H1 (cell line): ENCODE data around the gene UIMC1. TPM values are rescaled to one million over a fixed set of nuclear protein-coding genes. Genes with fewer than 3 reads are reported as not detected.

Source experiments
- CTCF ChIA-PET: fragments of 300-600 bp; sonication (Branson Sonifier 250); formaldehyde crosslinking; loops from one replicate; lab custom pipeline; 2021; ENCODE audit not compliant: partially characterized antibody; lab: Charles Lee
- POLR2A ChIA-PET: fragments of 300-600 bp; sonication (Branson Sonifier 250); formaldehyde crosslinking; loops from one replicate; lab custom pipeline; 2021; ENCODE audit warnings: inconsistent platforms; ENCODE audit not compliant: partially characterized antibody; lab: Charles Lee
- DNase-seq, 2 experiments: peaks; one replicate each; pipeline versions ENCODE4 v3.0.0 to v3.0.0-alpha.2; 2010 to 2022; ENCODE audit warnings: low spot score in 2 of 2, low read depth in 1 of 2, mixed read lengths in 1 of 2
- FAIRE-seq: peaks from 2 replicates; lab custom pipeline; 2011; peaks lifted over from hg19 to GRCh38; lab: Jason Lieb, UNC
- H2AFZ ChIP-seq: 2 replicates; pipeline ENCODE4 v1.8.1; 2012; ENCODE audit warnings: low read length, inconsistent platforms
- H2AK5ac ChIP-seq: 2 replicates; pipeline ENCODE4 v1.6.1; 2013; ENCODE audit warnings: low read depth, low read length
- H2BK120ac ChIP-seq: replicated peaks from 2 replicates; pipeline ENCODE3; 2013; ENCODE audit warnings: low read depth, low read length, inconsistent platforms
- H2BK12ac ChIP-seq: 2 replicates; pipeline ENCODE4 v1.6.1; 2013; ENCODE audit warnings: low read depth, low read length
- H2BK15ac ChIP-seq: 2 replicates; pipeline ENCODE4 v1.6.1; 2013; ENCODE audit warnings: low read length
- H2BK20ac ChIP-seq: 2 replicates; pipeline ENCODE4 v1.6.1; 2013; ENCODE audit warnings: low read length
- H2BK5ac ChIP-seq: 2 replicates; pipeline ENCODE4 v1.6.1; 2013; ENCODE audit warnings: low read depth, low read length
- H3K14ac ChIP-seq: 2 replicates; pipeline ENCODE4 v1.6.1; 2013; ENCODE audit warnings: inconsistent platforms; ENCODE audit not compliant: insufficient read length
- H3K18ac ChIP-seq: 2 replicates; pipeline ENCODE4 v1.6.1; 2013; ENCODE audit warnings: low read length; ENCODE audit errors: extremely low read depth
- H3K23ac ChIP-seq: 2 replicates; pipeline ENCODE4 v1.6.1; 2013; ENCODE audit warnings: inconsistent platforms; ENCODE audit not compliant: insufficient read length
- H3K23me2 ChIP-seq: 2 replicates; pipeline ENCODE4 v1.6.1; 2013; ENCODE audit warnings: low read depth, low read length
- H3K27ac ChIP-seq: 2 replicates; pipeline ENCODE4 v1.6.1; 2011; ENCODE audit warnings: low read depth, low read length, inconsistent platforms
- H3K27me3 ChIP-seq, 4 experiments: replicated peaks in 1 of 4; 1 replicate in 1 of 4; 2 replicates in 3 of 4; pipeline versions ENCODE4 v1.6.1 to v1.8.1; 2011 to 2013; ENCODE audit warnings: low read length in 3 of 4, mild to moderate bottlenecking in 3 of 4, inconsistent platforms in 2 of 4, mixed read lengths in 2 of 4, moderate library complexity in 1 of 4; ENCODE audit not compliant: control insufficient read depth in 3 of 4, insufficient read depth in 3 of 4; ENCODE audit errors: extremely low read depth in 1 of 4
- H3K36me3 ChIP-seq, 4 experiments: 2 replicates each; pipeline versions ENCODE4 v1.6.1 to v1.8.1; 2011 to 2013; ENCODE audit warnings: mild to moderate bottlenecking in 4 of 4, low read length in 3 of 4, moderate library complexity in 2 of 4, control low read depth in 1 of 4, inconsistent platforms in 1 of 4; ENCODE audit not compliant: insufficient read depth in 4 of 4, control insufficient read depth in 2 of 4
- H3K4ac ChIP-seq: replicated peaks from 2 replicates; pipeline ENCODE3; 2013; ENCODE audit warnings: low read length, low read depth, mixed read lengths, inconsistent platforms; ENCODE audit not compliant: insufficient read length
- H3K4me1 ChIP-seq, 4 experiments: replicated peaks in 1 of 4; 1 replicate in 1 of 4; 2 replicates in 3 of 4; pipeline versions ENCODE4 v1.6.1 to v1.8.1; 2011 to 2013; ENCODE audit warnings: low read length in 3 of 4, inconsistent platforms in 2 of 4, mixed read lengths in 1 of 4; ENCODE audit not compliant: insufficient read depth in 4 of 4, control insufficient read depth in 3 of 4
- H3K4me2 ChIP-seq, 2 experiments: 2 replicates each; pipeline versions ENCODE4 v1.6.1 to v1.8.1; 2011 to 2013; ENCODE audit warnings: low read depth in 2 of 2, low read length in 2 of 2, control low read depth in 1 of 2, inconsistent platforms in 1 of 2, mild to moderate bottlenecking in 1 of 2; ENCODE audit not compliant: insufficient read depth in 1 of 2
- H3K4me3 ChIP-seq, 4 experiments: fragments of 200-600, 300-600 bp in 1 of 4; sonication (generic), shearing (Covaris generic), sonication (Bioruptor Twin) in 1 of 4; 2 replicates each; pipeline versions ENCODE4 v1.5.1 to v1.8.1; 2011 to 2016; ENCODE audit warnings: low read length in 4 of 4, low read depth in 3 of 4, control low read depth in 2 of 4, inconsistent platforms in 2 of 4, mild to moderate bottlenecking in 2 of 4, mixed read lengths in 1 of 4, moderate library complexity in 1 of 4; ENCODE audit not compliant: insufficient read depth in 2 of 4; ENCODE audit errors: extremely low read depth in 1 of 4
- H3K56ac ChIP-seq: replicated peaks from 2 replicates; pipeline ENCODE3; 2013; ENCODE audit warnings: low read depth, mild to moderate bottlenecking, mixed read lengths, low read length, inconsistent platforms; ENCODE audit not compliant: insufficient read length
- H3K79me1 ChIP-seq: 2 replicates; pipeline ENCODE4 v1.6.1; 2013; ENCODE audit warnings: low read depth, low read length, control low read depth
- H3K79me2 ChIP-seq, 2 experiments: 2 replicates each; pipeline versions ENCODE4 v1.6.1 to v1.8.1; 2012 to 2013; ENCODE audit warnings: low read length in 2 of 2, mild to moderate bottlenecking in 2 of 2, inconsistent platforms in 1 of 2; ENCODE audit not compliant: insufficient read depth in 2 of 2, control insufficient read depth in 1 of 2
- H3K9ac ChIP-seq, 4 experiments: replicated peaks in 1 of 4; 1 replicate in 1 of 4; 2 replicates in 3 of 4; pipeline versions ENCODE4 v1.6.1 to v1.8.1; 2011 to 2013; ENCODE audit warnings: low read depth in 3 of 4, low read length in 3 of 4, control low read depth in 2 of 4, mild to moderate bottlenecking in 2 of 4, moderate library complexity in 2 of 4, inconsistent platforms in 1 of 4; ENCODE audit errors: extremely low read depth in 1 of 4
- H3K9me3 ChIP-seq, 2 experiments: 2 replicates each; pipeline versions ENCODE4 v1.6.1 to v1.8.1; 2012 to 2013; ENCODE audit warnings: mild to moderate bottlenecking in 2 of 2, moderate library complexity in 2 of 2, control low read depth in 1 of 2, inconsistent platforms in 1 of 2, low read depth in 1 of 2, low read length in 1 of 2, mixed read lengths in 1 of 2; ENCODE audit not compliant: insufficient read depth in 2 of 2
- H4K20me1 ChIP-seq, 2 experiments: replicated peaks in 1 of 2; 2 replicates each; pipeline versions ENCODE3 to v1.8.1; 2011 to 2013; ENCODE audit warnings: inconsistent platforms in 2 of 2, low read length in 2 of 2, mild to moderate bottlenecking in 1 of 2; ENCODE audit not compliant: insufficient read depth in 2 of 2, control insufficient read depth in 1 of 2
- H4K5ac ChIP-seq: 2 replicates; pipeline ENCODE4 v1.6.1; 2013; ENCODE audit warnings: low read length, low read depth, mixed read lengths, inconsistent platforms; ENCODE audit not compliant: insufficient read length
- H4K8ac ChIP-seq: 2 replicates; pipeline ENCODE4 v1.8.0; 2013; ENCODE audit warnings: mild to moderate bottlenecking, moderate library complexity, low read length, inconsistent platforms; ENCODE audit not compliant: insufficient read depth; ENCODE audit errors: extremely low read depth
- H4K91ac ChIP-seq: replicated peaks from 2 replicates; pipeline ENCODE3; 2013; ENCODE audit warnings: low read length, mixed read lengths, inconsistent platforms; ENCODE audit not compliant: insufficient read length
- BACH1 ChIP-seq: IDR thresholded peaks from 2 replicates; pipeline ENCODE4 v1.6.1; 2012; ENCODE audit warnings: low read length, improper control_type of control experiment
- CBX5 ChIP-seq: fragments of 300-800, 300-1000 bp; sonication (generic); IDR thresholded peaks from 2 replicates; pipeline ENCODE4 v1.7.1; 2016; ENCODE audit warnings: antibody characterized with exemption, low read length, low read depth
- CEBPB ChIP-seq: IDR thresholded peaks from 2 replicates; pipeline ENCODE4 v1.6.1; 2012; ENCODE audit warnings: low read depth, low read length
- CREB1 ChIP-seq: IDR thresholded peaks from 2 replicates; pipeline ENCODE4 v1.6.1; 2012; ENCODE audit warnings: inconsistent platforms
- EP300 ChIP-seq, 2 experiments: IDR thresholded peaks; 1 replicate in 1 of 2; 2 replicates in 1 of 2; pipeline ENCODE4 v1.6.1; 2011 to 2012; ENCODE audit warnings: low read depth in 2 of 2, low read length in 2 of 2, mild to moderate bottlenecking in 2 of 2, borderline replicate concordance in 1 of 2, inconsistent platforms in 1 of 2, moderate library complexity in 1 of 2
- EZH2 ChIP-seq: fragments of 200-600 bp; sonication (generic); IDR thresholded peaks from 2 replicates; pipeline ENCODE4 v1.7.1; 2012; ENCODE audit warnings: low read depth, mild to moderate bottlenecking, moderate library complexity, low read length, inconsistent platforms; ENCODE audit not compliant: severe bottlenecking
- JUN ChIP-seq: IDR thresholded peaks from 2 replicates; pipeline ENCODE4 v1.6.1; 2011; ENCODE audit warnings: low read depth, mild to moderate bottlenecking, improper control_type of control experiment, low read length
- KDM5A ChIP-seq: fragments of 200-600 bp; IDR thresholded peaks from 2 replicates; pipeline ENCODE4 v1.7.1; 2012; ENCODE audit warnings: mild to moderate bottlenecking, low read length, inconsistent platforms, mixed read lengths
- POLR2A ChIP-seq, 2 experiments: IDR thresholded peaks; 1 replicate in 1 of 2; 2 replicates in 1 of 2; pipeline ENCODE4 v1.6.1; 2011; ENCODE audit warnings: low read depth in 2 of 2, low read length in 2 of 2, mild to moderate bottlenecking in 2 of 2; ENCODE audit errors: control extremely low read depth in 1 of 2
- RFX5 ChIP-seq: IDR thresholded peaks from 2 replicates; pipeline ENCODE4 v1.6.1; 2011; ENCODE audit warnings: low read depth, low read length, improper control_type of control experiment, borderline replicate concordance
- SAP30 ChIP-seq: fragments of 300-600 bp; sonication (generic); IDR thresholded peaks from 2 replicates; pipeline ENCODE4 v1.7.1; 2012; ENCODE audit warnings: low read length, moderate library complexity, mild to moderate bottlenecking, inconsistent platforms; ENCODE audit not compliant: insufficient read depth, insufficient replicate concordance
- TBP ChIP-seq: IDR thresholded peaks from 2 replicates; pipeline ENCODE4 v1.6.1; 2011; ENCODE audit warnings: low read depth, low read length, improper control_type of control experiment
- WGBS, 2 experiments: shearing (Covaris generic) in 1 of 2; methylation state at CpG; one replicate each; pipeline versions ENCODE4 v1.1.6 to v1.1.7; 2013 to 2015; ENCODE audit warnings: low lambda C conversion rate in 2 of 2, mixed read lengths in 2 of 2, inconsistent platforms in 1 of 2, low coverage in 1 of 2, missing lambda C conversion rate in 1 of 2; ENCODE audit not compliant: insufficient replicate concordance in 2 of 2, insufficient coverage in 1 of 2, insufficient read length in 1 of 2; ENCODE audit errors: extremely low coverage in 1 of 2, missing lambda C conversion rate in 1 of 2; 5-methylcytosine and 5-hydroxymethylcytosine counted together
- polyA plus RNA-seq, 7 experiments: library from polyadenylated mRNA; depleted of rRNA in 3 of 7; stranded (reverse) in 5 of 7; unstranded in 2 of 7; fragments of >200 nt in 5 of 7; fragments of 200-250 nt in 2 of 7; gene quantifications; 1 replicate in 5 of 7; 2 replicates in 1 of 7; 4 replicates in 1 of 7; pipeline versions ENCODE4 v1.2.1 to v1.2.3, GENCODE V29; 2011 to 2013; ENCODE audit warnings: missing spikeins in 2 of 7, mixed read lengths in 2 of 7
- total RNA-seq: library from RNA; stranded (reverse); fragmentation: NEBNext Ultra II Directional; extraction: Animal tissue kit (Norgen Biotek cat#: 25700); gene quantifications from 2 replicates; pipeline ENCODE4 v1.2.1, GENCODE V29; 2021
- TF ChIP-seq, protein P1 (sequence below): IDR thresholded peaks from 2 replicates; pipeline ENCODE4 v1.6.1; 2011; ENCODE audit warnings: low read length, improper control_type of control experiment

Gene UIMC1
- total and polyA plus RNA-seq, 2 of the 8 experiments (the other 6 are each of a cell fraction or from before 2014, with no cell fraction given) = 12.8 to 43.7 TPM

DNA sequence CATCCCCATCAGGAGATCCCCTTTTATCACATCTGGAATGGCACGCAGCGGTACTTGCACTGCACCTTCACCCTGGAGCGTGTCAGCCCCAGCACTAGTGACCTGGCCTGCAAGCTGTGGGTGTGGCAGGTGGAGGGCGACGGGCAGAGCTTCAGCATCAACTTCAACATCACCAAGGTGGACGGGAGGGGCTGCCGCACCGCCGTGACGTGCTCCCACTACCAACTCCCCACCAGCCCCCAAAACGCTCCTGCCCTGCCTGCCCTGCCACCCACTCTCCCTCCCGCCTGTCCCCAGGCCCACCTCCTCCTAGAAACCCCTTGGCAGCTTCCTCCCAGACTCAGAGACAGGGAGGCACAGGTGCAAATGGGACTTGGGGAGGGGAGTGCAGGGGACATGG is 128.1 kb downstream of the UIMC1 start:
- no peak overlapping the region for H2AK5ac ChIP-seq
- no peak overlapping the region for H4K5ac ChIP-seq
- DNase-seq = no peak
- H3K27me3 ChIP-seq = no peaks in the 10 kb centered on the region
- ChIA-PET POLR2A (interaction anchor here (1.0 to 1.3 kb wide), 2 partner anchors 13 to 65 kb away, joined by 3 to 4 read pairs; no protein-coding TSS in a partner anchor), CTCF (interaction anchor here (1.0 to 7.2 kb wide), 13 partner anchors 8 to 385 kb away, joined by 3 to 39 read pairs (median 5); partner anchors contain the start of gene HK3)
- H2BK12ac ChIP-seq = peak overlapping the region; percentile 68; the same call in 1 of the 2 replicates
- H3K56ac ChIP-seq = no peak overlapping the region
- no peaks in the 10 kb centered on the region for H4K20me1 ChIP-seq
- H4K91ac ChIP-seq = no peak overlapping the region
- H3K4ac ChIP-seq = no peak overlapping the region
- H2BK20ac ChIP-seq = no peak overlapping the region
- no peak overlapping the region for H3K4me2 ChIP-seq
- H3K4me3 ChIP-seq = no peak overlapping the region
- no peak overlapping the region for H2AFZ ChIP-seq
- no peak overlapping the region for H3K14ac ChIP-seq
- H3K9me3 ChIP-seq = no peaks in the 10 kb centered on the region
- no peaks in the 10 kb centered on the region for H3K79me2 ChIP-seq
- peaks cover 0 to 4% (median 1%) of the 10 kb centered on the region in 4 experiments; a peak in 3 of 7 replicates for H3K4me1 ChIP-seq
- H3K9ac ChIP-seq = no peak overlapping the region
- WGBS, 2 experiments = 97% methylated on average over 8 of the region's 12 CpGs; no CpG with 5 or more reads in 1 of the 2 experiments
- no peak overlapping the region for H2BK5ac ChIP-seq
- no peak overlapping the region for H3K23ac ChIP-seq
- FAIRE-seq = no peak
- H3K23me2 ChIP-seq = no peaks in the 10 kb centered on the region
- no peaks in the 10 kb centered on the region for H3K79me1 ChIP-seq
- peak overlapping the region; percentile 42; the same call in 1 of the 2 replicates for H4K8ac ChIP-seq
- H2BK15ac ChIP-seq = no peak overlapping the region
- no peak overlapping the region for H2BK120ac ChIP-seq
- no peaks in the 10 kb centered on the region for H3K36me3 ChIP-seq
- H3K27ac ChIP-seq = no peak overlapping the region
- H3K18ac ChIP-seq = no peak overlapping the region
- TF ChIP-seq, protein P1, sequence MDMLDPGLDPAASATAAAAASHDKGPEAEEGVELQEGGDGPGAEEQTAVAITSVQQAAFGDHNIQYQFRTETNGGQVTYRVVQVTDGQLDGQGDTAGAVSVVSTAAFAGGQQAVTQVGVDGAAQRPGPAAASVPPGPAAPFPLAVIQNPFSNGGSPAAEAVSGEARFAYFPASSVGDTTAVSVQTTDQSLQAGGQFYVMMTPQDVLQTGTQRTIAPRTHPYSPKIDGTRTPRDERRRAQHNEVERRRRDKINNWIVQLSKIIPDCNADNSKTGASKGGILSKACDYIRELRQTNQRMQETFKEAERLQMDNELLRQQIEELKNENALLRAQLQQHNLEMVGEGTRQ = no peak
- no peak for TF ChIP-seq CREB1
- TF ChIP-seq CBX5 = no peak
- TF ChIP-seq EP300 (IDR thresholded peaks at IDR 0.05; ENCODE audit: borderline replicate concordance in 1 of 2, low read depth in 2 of 2, low read length in 2 of 2) = no peak
- TF ChIP-seq POLR2A (IDR thresholded peaks at IDR 0.05; ENCODE audit: control extremely low read depth in 1 of 2, low read depth in 2 of 2, low read length in 2 of 2) = no peak
- TF ChIP-seq BACH1 = no peak
- no peak for TF ChIP-seq JUN
- TF ChIP-seq CEBPB = no peak
- TF ChIP-seq SAP30 = no peak
- TF ChIP-seq RFX5 = no peak
- no peak for TF ChIP-seq KDM5A
- no peak for TF ChIP-seq TBP
- no peak for TF ChIP-seq EZH2
